Left lung (tissue), 10 donors: ENCODE results near the gene CALN1. TPM values are rescaled to one million over a fixed set of nuclear protein-coding genes. Genes with fewer than 3 reads are reported as not detected.

ENCODE experiments used
- ATAC-seq: fragments of 200-7000 bp; cut with Tn5 transposase; one replicate; pipeline ENCODE4 v1.9.1; 2020; ENCODE audit warnings: moderate library complexity
- DNase-seq, 4 donors: peaks; one replicate each; pipeline ENCODE4 v3.0.0-alpha.2; 2013 to 2020
- H3K27ac ChIP-seq, 2 donors: fragments of 200-600 bp; sonication (generic) in 1 of 2; one replicate each; pipeline versions ENCODE4 v1.5.0 to v1.8.0; 2020 to 2021
- H3K27me3 ChIP-seq, 2 donors: fragments of 200-600 bp; sonication (generic) in 1 of 2; one replicate each; pipeline versions ENCODE4 v1.5.0 to v1.8.0; 2020 to 2021
- H3K36me3 ChIP-seq, 2 donors: fragments of 200-600 bp; sonication (generic) in 1 of 2; one replicate each; pipeline versions ENCODE4 v1.5.0 to v1.8.0; 2020 to 2021
- H3K4me1 ChIP-seq, 2 donors: fragments of 200-600 bp; one replicate each; pipeline ENCODE4 v1.8.0; 2021
- H3K4me3 ChIP-seq, 2 donors: fragments of 200-600 bp; sonication (generic) in 1 of 2; one replicate each; pipeline versions ENCODE4 v1.5.0 to v1.8.0; 2020 to 2021; ENCODE audit warnings: mild to moderate bottlenecking in 1 of 2
- H3K9me3 ChIP-seq, 2 donors: fragments of 200-600 bp; sonication (generic) in 1 of 2; one replicate each; pipeline versions ENCODE4 v1.5.0 to v1.8.0; 2020 to 2021
- CTCF ChIP-seq, 2 donors: fragments of 200-600 bp; sonication (generic) in 1 of 2; IDR thresholded peaks; one replicate each; pipeline versions ENCODE4 v1.5.0 to v1.8.0; 2021; ENCODE audit warnings: antibody characterized with exemption in 2 of 2
- intact Hi-C, 2 donors: fragments of 100-400 bp; cut with DNase I; formaldehyde crosslinking; loops; one replicate each; pipeline versions ENCODE4 v1.11.2 to v1.14.2; 2022
- polyA plus RNA-seq, 6 donors: library from polyadenylated mRNA; unstranded; fragments of 120-200 nt; gene quantifications; one replicate each; pipeline ENCODE4 v1.2.1, GENCODE V29; 2013; ENCODE audit not compliant: insufficient read length in 6 of 6
- total RNA-seq, 2 donors: library from RNA; stranded (reverse); fragmentation: NEBNext Ultra II Directional; extraction: Animal tissue kit (Norgen Biotek cat#: 25700); gene quantifications; one replicate each; pipeline ENCODE4 v1.2.1, GENCODE V29; 2021
- donor health status: DM: no; HTN: yes; CAD: no.
- donor health status: DM: no; HTN: no; CAD: no.

The CALN1 gene
- total and polyA plus RNA-seq, 8 donors: 0.10 to 0.52 (median 0.26) TPM; not detected in 2

GRCh38 chr7:71800321-71800720 lies 611.8 kb downstream of the CALN1 start:
- no peak for ATAC-seq
- DNase-seq: no peak
- no peaks in the 10 kb centered on the region for H3K27me3 ChIP-seq
- no peak overlapping the region for H3K27ac ChIP-seq
- H3K4me3 ChIP-seq: no peak overlapping the region
- peaks cover 0 to 1% of the 10 kb centered on the region in 2 donors for H3K9me3 ChIP-seq
- H3K36me3 ChIP-seq: no peaks in the 10 kb centered on the region
- intact Hi-C loops: no loop called here
- TF ChIP-seq CTCF (IDR thresholded peaks at IDR 0.05): no peak
- H3K4me1 ChIP-seq: no peaks in the 10 kb centered on the region

DNA sequence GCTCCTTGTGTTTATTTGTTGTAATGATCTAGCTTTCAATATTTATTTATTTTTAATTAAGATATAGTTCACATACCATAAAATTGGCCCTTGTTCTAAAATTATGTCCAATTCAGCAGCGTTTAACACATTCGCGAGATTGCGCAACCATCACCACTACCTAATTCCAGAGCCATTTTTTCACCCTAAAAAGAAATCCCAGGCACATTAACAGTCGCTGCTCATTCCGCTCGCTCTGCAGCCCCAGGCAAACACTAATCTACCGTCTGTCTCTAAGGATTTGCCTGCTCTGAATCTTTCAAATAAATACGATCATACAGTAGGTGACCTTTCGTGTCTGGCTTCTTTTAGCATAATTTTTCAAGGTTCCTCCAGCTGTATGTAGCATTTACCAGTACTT lies 616.7 kb downstream of the CALN1 start:
- no peak for TF ChIP-seq CTCF (IDR thresholded peaks at IDR 0.05)
- DNase-seq (no peak), ATAC-seq (no peak)
- Histone ChIP-seq H3K4me1 (no peaks in the 10 kb centered on the region), H3K27ac (no peak overlapping the region), H3K36me3 (no peaks in the 10 kb centered on the region), H3K27me3 (no peaks in the 10 kb centered on the region), H3K9me3 (peaks cover 0 to 6% of the 10 kb centered on the region in 2 donors), H3K4me3 (no peak overlapping the region)
- intact Hi-C loops: no loop called here

DNA sequence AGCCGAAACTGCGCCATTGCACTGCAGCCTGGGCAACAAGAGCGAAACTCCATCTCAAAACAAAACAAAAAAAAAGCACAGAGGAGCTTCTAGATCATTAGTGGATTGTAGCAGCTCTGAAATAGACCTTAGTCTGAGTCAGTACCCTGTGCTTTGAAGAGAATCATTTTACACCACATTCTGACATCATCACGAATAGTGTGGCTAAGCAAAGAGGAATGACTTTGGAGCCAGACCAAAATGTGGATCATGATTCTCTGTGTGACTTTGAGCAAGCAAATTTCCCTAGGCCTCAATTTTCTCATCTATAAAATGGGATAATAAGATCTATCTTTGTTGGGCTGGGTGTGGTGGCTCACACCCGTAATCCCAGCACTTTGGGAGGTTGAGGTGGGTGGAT lies 618.9 kb downstream of the CALN1 start:
- ATAC-seq (no peak), DNase-seq (no peak)
- TF ChIP-seq CTCF (IDR thresholded peaks at IDR 0.05): no peak

GRCh38 chr7:71787513-71787912 lies 624.6 kb downstream of the CALN1 start:
- intact Hi-C loops: no loop called here
- Histone ChIP-seq H3K9me3 (peaks cover 0 to 47% of the 10 kb centered on the region in 2 donors), H3K27ac (no peak overlapping the region), H3K4me1 (no peaks in the 10 kb centered on the region), H3K27me3 (no peaks in the 10 kb centered on the region), H3K4me3 (no peak overlapping the region), H3K36me3 (no peaks in the 10 kb centered on the region)
- no peak for TF ChIP-seq CTCF (IDR thresholded peaks at IDR 0.05)
- ATAC-seq (no peak), DNase-seq (no peak)

More for the DNA sequence above, 618.9 kb downstream of the CALN1 start:
- no peaks in the 10 kb centered on the region for H3K36me3 ChIP-seq
- intact Hi-C loops: no loop called here
- no peaks in the 10 kb centered on the region for H3K4me1 ChIP-seq
- no peaks in the 10 kb centered on the region for H3K27me3 ChIP-seq
- H3K9me3 ChIP-seq: peaks cover 0 to 25% of the 10 kb centered on the region in 2 donors
- H3K27ac ChIP-seq: no peak overlapping the region
- H3K4me3 ChIP-seq: no peak overlapping the region

GRCh38 chr7:71785216-71785615 lies 626.9 kb downstream of the CALN1 start:
- TF ChIP-seq CTCF (IDR thresholded peaks at IDR 0.05): no peak
- ATAC-seq (no peak), DNase-seq (no peak)
- H3K36me3 ChIP-seq: no peaks in the 10 kb centered on the region
- no peak overlapping the region for H3K27ac ChIP-seq
- no peaks in the 10 kb centered on the region for H3K27me3 ChIP-seq
- no peak overlapping the region for H3K4me3 ChIP-seq
- intact Hi-C loops: no loop called here
- H3K4me1 ChIP-seq: no peaks in the 10 kb centered on the region
- H3K9me3 ChIP-seq: peaks cover 0 to 39% of the 10 kb centered on the region in 2 donors
